ENCODE results near the gene SH2D7.

- TF ChIP-seq CTCF (conservative IDR thresholded peaks at IDR 0.05; ENCODE audit: low read depth, low read length), result no peak
- TF ChIP-seq EZH2 (IDR thresholded peaks at IDR 0.05; ENCODE audit: low read length, unreplicated experiment), result no peak
Measured at GRCh38 chr15:78050826-78051225, 41.5 kb upstream of the SH2D7 start.
